OCI-M1 (cell line): ENCODE measurements around the gene UCHL5.

Experiments used
- DNase-seq: peaks from one replicate; lab custom pipeline; 2025; lab: John Stamatoyannopoulos, UW

UCHL5 gene

GRCh38 chr1:192967211-192967877, 91.8 kb downstream of the UCHL5 start:
- DNase-seq, result no peak

- DNase-seq, result no peak
Measured at GRCh38 chr1:192966073-192966472, 93.1 kb downstream of the UCHL5 start.

DNA sequence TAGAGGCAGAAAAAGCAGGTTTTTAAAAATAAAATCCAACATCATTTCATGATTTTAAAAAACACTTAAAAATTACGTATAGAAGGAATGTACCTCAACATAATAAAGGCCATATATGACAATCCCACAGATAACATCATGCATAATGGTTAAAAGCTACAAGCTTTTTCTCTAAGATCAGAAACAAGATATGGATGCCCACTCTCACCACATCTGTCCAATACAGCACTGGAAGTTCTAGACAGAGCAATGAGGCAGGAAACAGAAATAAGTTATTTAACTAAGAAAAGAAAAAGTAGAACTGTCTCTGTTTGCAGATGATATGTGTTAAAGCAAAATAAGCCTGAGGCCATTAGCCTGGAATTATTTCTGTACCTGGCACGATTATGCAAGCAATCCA, 96.3 kb downstream of the UCHL5 start:
- no peak for DNase-seq
